ENCODE measurements around the gene POLA2.

DNA sequence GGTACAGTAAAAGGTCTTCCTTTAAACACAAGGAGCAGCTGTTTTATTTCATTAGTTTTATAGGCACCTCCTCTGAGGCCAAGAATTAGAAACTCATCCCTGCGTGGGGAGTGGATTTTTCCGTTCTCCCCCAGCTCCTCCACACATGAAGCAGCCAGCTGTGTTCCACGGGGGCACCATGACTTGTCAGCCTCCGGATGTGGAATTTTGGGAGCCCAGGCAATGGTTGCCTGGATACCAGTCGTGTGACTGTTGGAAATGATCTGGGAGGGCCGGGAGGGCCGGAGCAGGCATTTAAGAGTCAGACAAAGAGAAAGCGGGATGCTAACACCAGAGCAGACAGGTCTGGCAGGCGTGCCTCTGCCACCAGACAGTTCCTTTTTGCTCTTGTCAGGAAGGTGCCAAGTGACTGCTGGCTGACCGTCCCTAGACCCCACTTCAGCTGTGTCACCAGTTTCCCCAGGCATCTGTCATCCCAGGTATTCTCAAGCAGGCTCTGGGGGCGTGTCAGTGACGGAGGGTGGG is 37.0 kb downstream of the POLA2 start:
- TF ChIP-seq CTCF (optimal IDR thresholded peaks at IDR 0.05 in 1 of 3, IDR thresholded peaks at IDR 0.05 in 1 of 3, conservative IDR thresholded peaks at IDR 0.05 in 1 of 3; ENCODE audit: extremely low read depth in 1 of 3, insufficient read depth in 2 of 3, low read length in 3 of 3): no peak
- no peak for TF ChIP-seq EZH2 (IDR thresholded peaks at IDR 0.05; ENCODE audit: low read length)

Data from keratinocyte (primary cell).